Thoracic aorta (tissue), 2 donors: ENCODE results near the gene CEP131. TPM values are rescaled to one million over a fixed set of nuclear protein-coding genes. Genes with fewer than 3 reads are reported as not detected.

ENCODE experiments used
- ATAC-seq: fragments of 150-250 bp; one replicate; pipeline ENCODE4 v1.8.0; 2017; ENCODE audit warnings: low read depth; ENCODE audit not compliant: insufficient number of reproducible peaks, low FRiP score
- DNase-seq: peaks from one replicate; pipeline ENCODE4 v3.0.0-alpha.2; 2020; ENCODE audit warnings: low spot score
- H3K27ac ChIP-seq, 2 donors: fragments of 200-600 bp; sonication (generic); 1 replicate in 1 of 2; 2 replicates in 1 of 2; pipeline ENCODE4 v1.5.1; 2016; ENCODE audit warnings: mild to moderate bottlenecking in 2 of 2, moderate library complexity in 2 of 2
- H3K27me3 ChIP-seq: fragments of 200-600 bp; sonication (generic); replicated peaks from 2 replicates; pipeline ENCODE4 v1.6.0; 2016; ENCODE audit warnings: mild to moderate bottlenecking; ENCODE audit not compliant: insufficient read depth
- H3K36me3 ChIP-seq: fragments of 200-600 bp; sonication (generic); one replicate; pipeline ENCODE4 v1.5.1; 2016
- H3K4me1 ChIP-seq, 2 donors: fragments of 200-600 bp; sonication (generic); 1 replicate in 1 of 2; 2 replicates in 1 of 2; pipeline versions ENCODE4 v1.5.1 to v1.6.0; 2016; ENCODE audit warnings: low read depth in 2 of 2, mild to moderate bottlenecking in 1 of 2; ENCODE audit not compliant: control insufficient read depth in 1 of 2
- H3K4me3 ChIP-seq: fragments of 200-600 bp; sonication (generic); 2 replicates; pipeline ENCODE4 v1.5.1; 2016; ENCODE audit warnings: mild to moderate bottlenecking
- H3K9me3 ChIP-seq: fragments of 200-600 bp; sonication (generic); 2 replicates; pipeline ENCODE4 v1.5.1; 2016
- total RNA-seq, 2 donors: library from RNA; depleted of rRNA; stranded (reverse); fragments of >200 nt; gene quantifications; one replicate each; pipeline versions ENCODE4 v1.1.0 to v1.2.3, GENCODE V29; 2016
- TF ChIP-seq, protein P1 (sequence below): fragments of 200-600 bp; sonication (generic); IDR thresholded peaks from one replicate; pipeline ENCODE4 v1.5.1; 2019; ENCODE audit warnings: antibody characterized with exemption

CEP131 gene
- total RNA-seq, 2 donors from 2014 or later = 5.8 to 11.4 TPM

DNA sequence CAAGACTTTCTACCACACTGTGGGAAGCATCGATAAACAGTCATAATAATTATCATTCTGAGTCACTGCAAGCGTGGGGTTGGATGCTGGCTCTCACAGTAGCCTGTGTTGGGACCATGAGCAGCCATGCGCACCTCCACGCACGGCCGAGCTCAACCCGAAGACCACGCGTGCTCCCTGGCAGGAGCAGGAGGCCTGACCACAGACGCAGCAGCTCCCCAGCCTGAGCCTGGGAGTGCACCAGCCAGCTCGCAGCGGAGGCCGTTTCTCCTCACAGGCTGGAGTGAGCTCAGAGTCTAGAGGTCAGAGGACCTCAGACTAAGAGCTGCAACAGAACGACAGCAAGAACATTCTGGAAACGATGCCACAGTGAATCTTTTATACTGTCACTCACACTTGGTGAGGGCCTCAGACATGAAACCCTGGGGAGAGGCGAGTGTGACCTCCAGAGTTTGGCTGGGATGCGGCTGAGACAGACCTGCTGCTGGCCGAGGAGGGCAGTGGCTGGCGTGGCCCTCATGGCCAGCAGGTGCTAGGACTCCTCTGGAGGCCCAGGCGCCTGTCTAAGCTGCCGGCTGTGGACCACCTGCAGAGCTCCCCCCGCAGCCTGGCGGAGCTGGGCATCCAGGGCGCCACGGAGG lies 22.4 kb upstream of the CEP131 start:
- ATAC-seq = no peak
- TF ChIP-seq, protein P1, sequence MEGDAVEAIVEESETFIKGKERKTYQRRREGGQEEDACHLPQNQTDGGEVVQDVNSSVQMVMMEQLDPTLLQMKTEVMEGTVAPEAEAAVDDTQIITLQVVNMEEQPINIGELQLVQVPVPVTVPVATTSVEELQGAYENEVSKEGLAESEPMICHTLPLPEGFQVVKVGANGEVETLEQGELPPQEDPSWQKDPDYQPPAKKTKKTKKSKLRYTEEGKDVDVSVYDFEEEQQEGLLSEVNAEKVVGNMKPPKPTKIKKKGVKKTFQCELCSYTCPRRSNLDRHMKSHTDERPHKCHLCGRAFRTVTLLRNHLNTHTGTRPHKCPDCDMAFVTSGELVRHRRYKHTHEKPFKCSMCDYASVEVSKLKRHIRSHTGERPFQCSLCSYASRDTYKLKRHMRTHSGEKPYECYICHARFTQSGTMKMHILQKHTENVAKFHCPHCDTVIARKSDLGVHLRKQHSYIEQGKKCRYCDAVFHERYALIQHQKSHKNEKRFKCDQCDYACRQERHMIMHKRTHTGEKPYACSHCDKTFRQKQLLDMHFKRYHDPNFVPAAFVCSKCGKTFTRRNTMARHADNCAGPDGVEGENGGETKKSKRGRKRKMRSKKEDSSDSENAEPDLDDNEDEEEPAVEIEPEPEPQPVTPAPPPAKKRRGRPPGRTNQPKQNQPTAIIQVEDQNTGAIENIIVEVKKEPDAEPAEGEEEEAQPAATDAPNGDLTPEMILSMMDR = no peak
- no peak for DNase-seq

DNA sequence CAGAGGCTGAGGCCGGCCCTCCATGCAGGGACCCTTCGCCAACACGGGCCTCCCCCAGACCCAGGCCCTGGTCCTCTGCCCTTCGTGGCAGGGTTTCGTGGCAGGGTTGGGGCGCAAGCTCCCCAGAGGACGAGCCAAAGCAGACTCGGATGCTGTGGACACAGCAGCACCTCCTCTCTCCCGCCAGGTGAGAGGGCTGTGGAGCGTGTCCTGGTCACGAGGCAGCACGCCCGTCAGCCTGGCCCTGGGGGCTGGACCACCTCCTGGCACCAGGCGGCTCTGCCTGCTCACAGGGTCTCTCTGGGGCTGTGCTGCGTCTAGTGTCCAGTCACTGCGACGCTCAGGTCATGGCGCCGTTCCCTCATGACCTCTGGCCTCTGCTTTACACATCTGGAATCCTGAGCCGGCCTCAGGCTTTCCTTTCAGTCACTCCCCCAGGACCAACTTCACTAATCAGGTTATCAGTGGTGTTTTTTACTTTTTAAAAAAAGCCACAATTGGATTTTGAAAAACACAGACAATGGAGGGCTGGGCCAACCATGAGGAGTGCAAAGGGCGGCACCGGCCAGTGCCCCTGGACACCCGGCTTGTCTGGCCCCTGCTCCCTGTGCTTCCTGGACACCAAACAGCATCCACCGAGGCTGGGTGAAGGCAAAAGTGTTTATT lies 21.7 kb upstream of the CEP131 start:
- Histone ChIP-seq H3K27ac (no peak overlapping the region), H3K27me3 (no peaks in the 10 kb centered on the region), H3K4me1 (peaks cover 7 to 12% of the 10 kb centered on the region in 2 donors), H3K4me3 (no peak overlapping the region), H3K36me3 (peaks cover 4% of the 10 kb centered on the region), H3K9me3 (no peaks in the 10 kb centered on the region)
- TF ChIP-seq, protein P1 = no peak
- no peak for DNase-seq
- ATAC-seq = no peak

More for the DNA sequence above, 22.4 kb upstream of the CEP131 start:
- Histone ChIP-seq H3K27me3 (no peaks in the 10 kb centered on the region), H3K9me3 (no peaks in the 10 kb centered on the region), H3K4me1 (peaks cover 2 to 7% of the 10 kb centered on the region in 2 donors), H3K4me3 (no peak overlapping the region), H3K27ac (no peak overlapping the region), H3K36me3 (peaks cover 4% of the 10 kb centered on the region)

DNA sequence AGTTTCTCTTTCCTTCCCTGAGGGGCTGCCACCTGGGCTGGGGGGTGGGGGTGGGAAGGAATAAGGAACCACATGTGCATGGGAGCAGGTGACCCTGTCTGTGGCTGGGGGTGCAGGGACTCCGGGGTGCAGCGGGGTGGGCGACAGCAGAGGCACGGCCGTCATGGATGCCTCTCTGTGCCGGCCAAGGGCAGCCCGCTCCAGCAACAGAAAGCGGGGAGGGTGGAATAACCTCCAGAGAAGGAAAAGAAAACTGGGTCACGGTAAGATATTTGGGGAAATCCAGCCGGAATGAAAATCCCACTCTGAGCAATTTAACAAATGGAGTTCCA lies 20.5 kb upstream of the CEP131 start:
- TF ChIP-seq, protein P1 = no peak
- peaks cover 7 to 12% of the 10 kb centered on the region in 2 donors for H3K4me1 ChIP-seq
- no peak overlapping the region for H3K27ac ChIP-seq
- ATAC-seq (no peak), DNase-seq (no peak)
- H3K9me3 ChIP-seq = no peaks in the 10 kb centered on the region
- H3K36me3 ChIP-seq = no peaks in the 10 kb centered on the region
- H3K4me3 ChIP-seq = no peak overlapping the region
- no peaks in the 10 kb centered on the region for H3K27me3 ChIP-seq

DNA sequence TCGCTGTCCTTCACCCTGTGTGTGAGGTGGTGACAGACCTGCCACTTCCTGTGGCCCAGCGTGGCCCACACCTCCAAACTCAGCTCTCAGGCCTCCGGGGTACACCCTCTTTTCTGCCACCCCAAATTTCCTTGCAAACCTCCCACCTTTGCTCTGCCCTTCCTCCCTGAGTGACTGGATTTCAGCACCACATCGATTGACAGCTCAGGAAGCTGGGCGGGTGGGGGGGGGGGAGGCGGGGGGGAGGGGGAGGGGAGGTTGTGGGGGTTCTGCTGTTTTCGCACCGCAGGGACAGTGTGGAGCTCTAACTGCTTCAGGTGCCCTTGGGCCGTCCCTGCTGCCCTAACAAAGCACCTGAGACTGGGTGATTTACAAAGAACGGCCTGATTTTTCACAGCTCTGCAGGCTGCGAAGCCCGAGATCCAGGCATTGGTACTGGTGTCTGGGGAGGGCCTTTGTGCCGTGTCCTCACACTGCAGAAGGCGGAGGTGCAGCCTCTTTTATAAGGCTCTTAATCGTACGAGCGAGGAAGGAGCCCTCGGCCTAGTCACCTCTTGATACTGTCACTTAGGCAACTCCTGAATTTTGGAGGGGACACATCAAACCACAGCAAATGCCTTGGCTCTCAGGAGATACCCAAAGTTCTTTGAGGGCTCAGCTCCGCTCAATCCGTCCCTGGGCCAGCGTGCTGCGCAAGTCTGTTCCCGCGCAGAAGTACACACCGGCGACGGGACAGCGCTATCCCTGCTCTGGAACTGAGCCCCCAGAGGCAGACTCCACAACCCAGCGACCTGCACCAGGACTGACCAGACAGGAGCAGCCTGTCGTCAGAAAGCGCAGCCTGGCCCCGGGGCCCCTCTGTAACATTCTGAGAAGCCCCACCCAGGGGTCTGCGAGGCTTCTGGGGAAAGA lies 19.9 kb upstream of the CEP131 start:
- H3K27me3 ChIP-seq = no peaks in the 10 kb centered on the region
- peaks cover 12 to 19% of the 10 kb centered on the region in 2 donors for H3K4me1 ChIP-seq
- H3K4me3 ChIP-seq = no peak overlapping the region
- no peak overlapping the region for H3K27ac ChIP-seq
- DNase-seq (no peak), ATAC-seq (no peak)
- TF ChIP-seq, protein P1 = no peak
- H3K36me3 ChIP-seq = no peaks in the 10 kb centered on the region
- H3K9me3 ChIP-seq = no peaks in the 10 kb centered on the region
